Heart right ventricle (tissue), 16 donors: ENCODE data around the gene RBM33. TPM values are rescaled to one million over a fixed set of nuclear protein-coding genes. Genes with fewer than 3 reads are reported as not detected.

ENCODE experiments used
- ATAC-seq, 8 donors: fragments of 200-7000 bp; cut with Tn5 transposase; one replicate each; pipeline ENCODE4 v1.9.1; 2020; ENCODE audit warnings: mild to moderate bottlenecking in 8 of 8, moderate library complexity in 8 of 8, moderate number of reproducible peaks in 1 of 8
- DNase-seq, 2 donors: peaks; one replicate each; pipeline ENCODE4 v3.0.0-alpha.2; 2020
- H3K27ac ChIP-seq, 10 donors: fragments of 200-600 bp; sonication (generic) in 2 of 10; one replicate each; pipeline versions ENCODE4 v1.5.0 to v1.8.0; 2020 to 2022; ENCODE audit warnings: mild to moderate bottlenecking in 3 of 10
- H3K27me3 ChIP-seq, 7 donors: fragments of 200-600 bp; one replicate each; pipeline ENCODE4 v1.8.0; 2021 to 2022; ENCODE audit warnings: mild to moderate bottlenecking in 2 of 7
- H3K36me3 ChIP-seq, 9 donors: fragments of 200-600 bp; sonication (generic) in 1 of 9; one replicate each; pipeline versions ENCODE4 v1.5.0 to v1.8.0; 2020 to 2022; ENCODE audit warnings: mild to moderate bottlenecking in 2 of 9
- H3K4me1 ChIP-seq, 9 donors: fragments of 200-600 bp; sonication (generic) in 1 of 9; one replicate each; pipeline versions ENCODE4 v1.5.0 to v1.8.0; 2020 to 2022; ENCODE audit warnings: mild to moderate bottlenecking in 4 of 9
- H3K4me3 ChIP-seq, 10 donors: fragments of 200-600 bp; sonication (generic) in 2 of 10; one replicate each; pipeline versions ENCODE4 v1.5.0 to v1.8.0; 2020 to 2022; ENCODE audit warnings: mild to moderate bottlenecking in 7 of 10, moderate library complexity in 2 of 10
- H3K9me3 ChIP-seq, 11 donors: fragments of 200-600 bp in 10 of 11; sonication (generic) in 2 of 11; one replicate each; pipeline versions ENCODE4 v1.5.0 to v1.8.0; 2013 to 2022; ENCODE audit warnings: mild to moderate bottlenecking in 2 of 11, control low read depth in 1 of 11, moderate library complexity in 1 of 11
- CTCF ChIP-seq, 9 donors: fragments of 200-600 bp; sonication (generic) in 2 of 9; IDR thresholded peaks; one replicate each; pipeline versions ENCODE4 v1.5.0 to v1.8.0; 2021 to 2022; ENCODE audit warnings: antibody characterized with exemption in 9 of 9, mild to moderate bottlenecking in 5 of 9, moderate library complexity in 1 of 9
- WGBS, 2 donors: extraction: QIAGEN DNeasy Blood & Tissue Kit; methylation state at CpG; one replicate each; pipeline ENCODE4 v1.1.7; 2013; ENCODE audit warnings: inconsistent platforms in 1 of 2; 5-methylcytosine and 5-hydroxymethylcytosine counted together
- intact Hi-C, 10 donors: fragments of 100-400 bp; cut with DNase I; formaldehyde crosslinking; loops; one replicate each; pipeline versions ENCODE4 v1.11.1 to v1.14.2; 2022
- polyA plus RNA-seq, 2 donors: library from polyadenylated mRNA; stranded (reverse); fragments of 200-250 nt; gene quantifications; one replicate each; pipeline ENCODE4 v1.2.3, GENCODE V29; 2013
- total RNA-seq, 10 donors: library from RNA; stranded (reverse); fragmentation: NEBNext Ultra II Directional in 3 of 10; extraction: Animal tissue kit (Norgen Biotek cat#: 25700) in 3 of 10; gene quantifications; one replicate each; pipeline versions ENCODE4 v1.2.1 to v1.2.4, GENCODE V29; 2021 to 2023
- donor health status: Arrhythmogenic right ventricular cardiomyopathy.
- donor health status: ischemic (EF 13 %, LVEDD 7.1; RV severe dilation, severe dysfunction).
- donor health status: healthy with polysubstance abuse.
- donor health status: DM: no; HTN: yes; CAD: no.
- donor health status: DM: no; HTN: no; CAD: no.
- donor health status: ischemic (EF 25% LVEDD 6.9; RV normal size, moderate dysfunction).
- donor health status: ischemic (EF 25% LVEDD 5.7; RV mildly dilated, moderate dysfunction).
- donor health status: healthy.
- donor health status: DM: yes; HTN: yes; CAD: no.
- donor health status: Ischemic cardiomyopathy.
- donor health status: ischemic (EF 35%, LVEDD 5.7; RV mildly dilated, moderate dysfunction).
- donor health status: nonischemic (EF 11% LVEDD 7.7; RV severe dilation, severe dysfunction).
- donor health status: DM: yes; HTN: yes; CAD: no.
- donor health status: PGD.
- donor health status: ischemic (EF 29% LVEDD 5.4; RV normal size, mild dysfunction).
- donor health status: nonischemic (EF 23%, LVEDD 6.1; RV moderate dilation, normal function).

Gene RBM33
- total and polyA plus RNA-seq, 12 donors: 9.5 to 44.6 (median 35.7) TPM

- H3K36me3 ChIP-seq: peaks cover 0 to 21% (median 0%) of the 10 kb centered on the region in 9 donors
- no peak for TF ChIP-seq CTCF (IDR thresholded peaks at IDR 0.05)
- 86 to 87% methylated on average over 10 of the region's 10 CpGs for WGBS, 2 donors
- H3K4me1 ChIP-seq: peaks cover 0 to 63% (median 47%) of the 10 kb centered on the region in 9 donors
- no peak overlapping the region for H3K27ac ChIP-seq
- H3K27me3 ChIP-seq: no peaks in the 10 kb centered on the region
- DNase-seq (no peak), ATAC-seq (no peak)
- no peak overlapping the region for H3K4me3 ChIP-seq
- H3K9me3 ChIP-seq: peaks cover 0 to 3% (median 0%) of the 10 kb centered on the region in 11 donors
- intact Hi-C loops: no loop called here
Measured at GRCh38 chr7:155758348-155758747, 113.9 kb downstream of the RBM33 start.

- peak overlapping the region in 1 of 10 donors; percentile 60 for H3K27ac ChIP-seq
- no peak for TF ChIP-seq CTCF (IDR thresholded peaks at IDR 0.05)
- DNase-seq (no peak), ATAC-seq (peak in 2 of 8 donors; percentile 23 to 40)
- no peaks in the 10 kb centered on the region for H3K27me3 ChIP-seq
- no peak overlapping the region for H3K4me3 ChIP-seq
- peaks cover 0 to 32% (median 6%) of the 10 kb centered on the region in 9 donors for H3K36me3 ChIP-seq
- intact Hi-C loops: loop anchor here in 3 of 10 donors (10.0 kb wide), 2 partner anchors 165 to 835 kb away; no protein-coding TSS in a partner anchor
- peaks cover 5 to 69% (median 47%) of the 10 kb centered on the region in 9 donors for H3K4me1 ChIP-seq
- 81% methylated on average over 9 of the region's 9 CpGs for WGBS, 2 donors
- peaks cover 0 to 3% (median 0%) of the 10 kb centered on the region in 11 donors for H3K9me3 ChIP-seq
Measured at GRCh38 chr7:155759740-155760430, 115.4 kb downstream of the RBM33 start.

GRCh38 chr7:155761162-155761561 is 116.7 kb downstream of the RBM33 start:
- no peaks in the 10 kb centered on the region for H3K27me3 ChIP-seq
- ATAC-seq (no peak), DNase-seq (no peak)
- H3K4me3 ChIP-seq: no peak overlapping the region
- peaks cover 0 to 3% (median 0%) of the 10 kb centered on the region in 11 donors for H3K9me3 ChIP-seq
- H3K27ac ChIP-seq: peak overlapping the region in 1 of 10 donors; percentile 90
- TF ChIP-seq CTCF (IDR thresholded peaks at IDR 0.05): no peak
- 94 to 96% methylated on average over 5 of the region's 5 CpGs for WGBS, 2 donors
- H3K4me1 ChIP-seq: peaks cover 5 to 65% (median 35%) of the 10 kb centered on the region in 9 donors
- peaks cover 0 to 45% (median 17%) of the 10 kb centered on the region in 9 donors for H3K36me3 ChIP-seq
- intact Hi-C loops: loop anchor here in 3 of 10 donors (10.0 kb wide), 2 partner anchors 166 to 836 kb away; no protein-coding TSS in a partner anchor

- 89 to 92% methylated on average over 4 of the region's 4 CpGs for WGBS, 2 donors
- peak overlapping the region in 2 of 10 donors; percentile 5 to 90 for H3K27ac ChIP-seq
- DNase-seq: no peak
- peaks cover 0 to 3% (median 0%) of the 10 kb centered on the region in 11 donors for H3K9me3 ChIP-seq
- no peak for TF ChIP-seq CTCF (IDR thresholded peaks at IDR 0.05)
- H3K4me1 ChIP-seq: peaks cover 5 to 59% (median 35%) of the 10 kb centered on the region in 9 donors
- intact Hi-C loops: loop anchor here in 4 of 10 donors (2.0 to 10.0 kb wide), 3 partner anchors 163 to 837 kb away; no protein-coding TSS in a partner anchor
- no peak for ATAC-seq
- peaks cover 0 to 53% (median 24%) of the 10 kb centered on the region in 9 donors for H3K36me3 ChIP-seq
- H3K27me3 ChIP-seq: no peaks in the 10 kb centered on the region
- H3K4me3 ChIP-seq: no peak overlapping the region
Measured at GRCh38 chr7:155762036-155762435, 117.6 kb downstream of the RBM33 start.
